DMS53 treated with DMSO at 0.1 percent for 48 hours (cell line): ENCODE results near the gene CDC42EP4.

ENCODE experiments used
- DNase-seq: peaks from one replicate; lab custom pipeline; 2025; ENCODE audit not compliant: unreplicated experiment; lab: John Stamatoyannopoulos, UW

The CDC42EP4 gene

DNA sequence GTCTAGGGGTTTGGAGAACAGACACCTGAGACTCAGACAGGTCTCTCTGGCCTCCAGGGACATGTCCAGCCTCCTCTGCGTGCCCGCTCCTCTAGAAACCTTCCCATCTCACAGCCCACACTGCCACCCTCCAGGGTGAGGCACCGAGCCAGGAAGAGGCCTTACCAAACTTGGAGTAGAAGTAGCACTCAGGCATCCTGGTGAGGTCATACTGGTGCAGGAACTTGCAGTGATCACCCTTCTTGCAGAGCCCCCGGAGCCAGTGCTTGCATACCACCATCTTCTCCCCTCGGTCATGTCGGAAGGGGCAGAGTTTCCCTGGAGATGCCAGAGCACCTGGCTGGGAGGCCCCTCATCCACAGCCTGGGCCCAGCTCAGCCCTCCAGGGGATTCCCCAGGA is 54.3 kb downstream of the CDC42EP4 start:
- no peak for DNase-seq

- DNase-seq: no peak
Measured at GRCh38 chr17:73256220-73256619, 55.6 kb downstream of the CDC42EP4 start.

DNA sequence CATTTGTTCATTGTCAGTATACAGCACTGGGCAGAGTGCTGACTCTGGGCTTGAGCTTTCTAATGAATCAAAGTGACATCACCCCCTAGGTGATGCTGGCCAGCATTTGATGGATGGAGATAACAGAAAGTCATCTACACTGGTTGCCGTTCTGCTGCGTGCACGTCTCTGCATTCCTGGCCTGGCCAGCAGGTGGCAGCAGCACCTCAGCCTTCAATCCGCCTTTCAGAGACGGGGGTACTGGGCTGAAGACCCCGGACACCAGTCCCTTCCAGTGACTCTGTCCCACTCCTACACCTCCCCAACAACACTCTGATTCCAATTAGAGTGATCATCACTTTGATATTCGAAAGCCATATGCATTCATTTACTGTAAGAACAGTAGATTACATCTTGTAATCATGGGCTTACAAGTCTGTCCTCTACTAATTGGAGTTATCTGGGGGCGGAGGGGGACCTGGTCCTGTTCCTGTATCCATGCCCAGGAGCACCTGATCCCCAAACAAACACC is 56.1 kb downstream of the CDC42EP4 start:
- peak; percentile 68 for DNase-seq

- no peak for DNase-seq
Measured at GRCh38 chr17:73251871-73252270, 59.9 kb downstream of the CDC42EP4 start.

DNA sequence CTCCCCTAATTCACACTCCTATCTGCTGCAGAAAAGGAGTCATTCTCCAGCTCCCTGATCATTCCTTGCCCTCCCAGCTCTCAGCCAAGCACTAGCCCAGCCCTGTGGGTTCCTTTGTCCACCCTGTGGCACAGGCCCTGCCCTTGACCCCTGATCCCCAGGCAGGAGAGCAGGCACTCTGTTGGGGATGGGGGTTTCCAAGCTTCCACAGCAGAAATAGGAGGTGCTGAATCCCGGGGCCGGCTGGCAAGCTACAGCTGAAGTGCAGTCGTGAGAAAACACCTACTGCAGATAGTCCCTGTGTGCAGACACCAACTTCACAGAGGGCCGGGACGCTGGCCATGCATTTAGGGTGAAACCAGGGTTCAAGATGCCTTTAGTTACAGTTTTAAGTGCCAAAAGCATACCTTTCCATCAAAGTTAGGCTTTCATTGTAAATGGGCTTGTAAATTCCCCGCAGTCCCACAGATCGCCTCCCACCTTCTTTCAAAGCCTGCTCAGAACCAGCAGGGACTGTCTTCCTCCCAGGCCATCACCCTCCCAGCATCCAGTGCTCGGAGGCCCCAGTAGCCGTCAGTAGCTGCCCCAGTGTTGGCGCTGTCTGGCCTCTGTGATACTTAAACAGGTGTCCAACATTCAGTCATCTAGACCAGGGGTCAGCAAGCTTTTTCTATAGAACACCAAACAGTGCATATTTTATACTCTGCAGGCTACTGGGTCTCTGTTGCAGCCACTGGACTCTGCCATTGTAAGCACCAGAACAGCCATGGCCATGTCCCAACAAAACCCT is 60.8 kb downstream of the CDC42EP4 start:
- DNase-seq: no peak

- DNase-seq: no peak
Measured at GRCh38 chr17:73249700-73250099, 62.1 kb downstream of the CDC42EP4 start.

- DNase-seq: no peak
Measured at GRCh38 chr17:73248532-73248931, 63.3 kb downstream of the CDC42EP4 start.

- DNase-seq: no peak
Measured at GRCh38 chr17:73247726-73248125, 64.1 kb downstream of the CDC42EP4 start.

DNA sequence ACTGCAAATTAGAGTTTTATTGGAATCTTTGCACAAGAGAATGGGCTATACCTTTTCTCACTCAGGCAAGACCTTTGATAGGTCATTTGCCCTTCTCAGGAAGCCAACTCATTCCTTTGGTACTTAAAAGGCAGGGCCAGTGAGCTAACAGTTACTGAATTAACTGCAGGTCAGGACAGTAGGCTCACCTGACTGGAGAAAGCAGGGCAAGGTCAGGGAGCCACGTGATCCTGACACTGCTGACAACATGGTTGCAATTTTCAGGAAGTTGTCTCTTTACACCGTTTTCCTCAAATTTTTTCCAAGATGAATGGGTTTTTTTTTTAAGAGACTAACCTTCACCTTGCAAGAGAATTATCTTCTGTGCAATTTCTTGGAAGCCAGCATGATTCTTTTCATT is 71.2 kb downstream of the CDC42EP4 start:
- DNase-seq: no peak

DNA sequence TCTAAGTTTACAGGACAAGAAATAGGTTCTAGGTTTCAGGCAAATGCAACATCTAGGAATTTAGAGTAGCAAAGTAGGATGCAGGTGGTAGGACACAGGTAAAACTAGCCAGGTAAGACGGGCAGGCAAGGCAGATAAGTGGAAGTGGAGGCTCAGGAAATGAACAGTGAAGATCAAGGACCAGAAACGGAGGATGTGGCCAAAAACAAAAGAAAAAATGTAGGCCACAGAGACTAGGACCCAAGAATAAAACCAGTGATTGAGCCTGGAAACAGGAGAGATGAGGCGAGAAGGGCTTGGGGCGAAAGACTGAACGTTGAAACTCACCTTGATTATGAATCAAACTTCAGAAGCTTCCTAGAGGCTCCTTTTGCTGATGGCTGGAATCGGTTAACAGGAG is 74.1 kb downstream of the CDC42EP4 start:
- no peak for DNase-seq

- no peak for DNase-seq
Measured at GRCh38 chr17:73234736-73235135, 77.1 kb downstream of the CDC42EP4 start.
